Measurements from ENCODE around the gene DCC. TPM values are rescaled to one million over a fixed set of nuclear protein-coding genes. Genes with fewer than 3 reads are reported as not detected.

Gene DCC
- total and polyA plus RNA-seq, 9 of the 15 experiments (the other 6 are each of a cell fraction or from before 2014, with no cell fraction given) = not detected

DNA sequence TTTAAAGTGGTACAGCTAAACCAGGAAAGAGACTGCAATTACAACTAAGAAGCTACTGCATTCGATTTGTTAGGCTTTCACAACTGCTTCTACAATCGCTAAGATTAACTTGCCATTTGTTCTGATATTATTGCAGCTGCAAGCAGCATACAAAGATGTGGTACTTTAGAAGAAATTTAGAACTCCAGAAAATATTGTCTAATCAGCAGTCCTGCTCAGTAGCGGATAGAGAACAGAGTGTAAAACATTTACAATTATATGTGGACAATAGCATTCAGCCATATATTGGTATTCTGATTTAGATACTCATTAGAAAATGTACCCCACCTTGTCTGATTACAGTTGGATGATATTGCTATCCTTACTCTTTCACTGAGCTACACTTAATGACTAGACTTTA lies 265.3 kb downstream of the DCC start (continued):
- TF ChIP-seq ZNF253 (CRISPR knock-in tag; conservative IDR thresholded peaks at IDR 0.05) (no peak), RCOR1 (IDR thresholded peaks at IDR 0.05; ENCODE audit: borderline replicate concordance in 1 of 2, low read depth in 2 of 2, low read length in 2 of 2) (no peak), POLR2H (tag; IDR thresholded peaks at IDR 0.05; ENCODE audit: low read depth) (no peak), TBP (optimal IDR thresholded peaks at IDR 0.05; ENCODE audit: low read depth, low read length) (no peak), CREBBP (IDR thresholded peaks at IDR 0.05; ENCODE audit: low read depth, low read length) (no peak), BRF1 (IDR thresholded peaks at IDR 0.05; ENCODE audit: borderline replicate concordance, extremely low read depth, insufficient read length) (no peak), KDM5B (IDR thresholded peaks at IDR 0.05; ENCODE audit: insufficient replicate concordance, low read depth, low read length) (no peak), ZNF124 (CRISPR knock-in tag; IDR thresholded peaks at IDR 0.05) (no peak), SRSF3 (IDR thresholded peaks at IDR 0.05; ENCODE audit: insufficient read depth, low read length) (no peak), PHF20 (IDR thresholded peaks at IDR 0.05; ENCODE audit: partially characterized antibody) (no peak), ARID1B (IDR thresholded peaks at IDR 0.05) (no peak)
- TF ChIP-seq, protein P1, sequence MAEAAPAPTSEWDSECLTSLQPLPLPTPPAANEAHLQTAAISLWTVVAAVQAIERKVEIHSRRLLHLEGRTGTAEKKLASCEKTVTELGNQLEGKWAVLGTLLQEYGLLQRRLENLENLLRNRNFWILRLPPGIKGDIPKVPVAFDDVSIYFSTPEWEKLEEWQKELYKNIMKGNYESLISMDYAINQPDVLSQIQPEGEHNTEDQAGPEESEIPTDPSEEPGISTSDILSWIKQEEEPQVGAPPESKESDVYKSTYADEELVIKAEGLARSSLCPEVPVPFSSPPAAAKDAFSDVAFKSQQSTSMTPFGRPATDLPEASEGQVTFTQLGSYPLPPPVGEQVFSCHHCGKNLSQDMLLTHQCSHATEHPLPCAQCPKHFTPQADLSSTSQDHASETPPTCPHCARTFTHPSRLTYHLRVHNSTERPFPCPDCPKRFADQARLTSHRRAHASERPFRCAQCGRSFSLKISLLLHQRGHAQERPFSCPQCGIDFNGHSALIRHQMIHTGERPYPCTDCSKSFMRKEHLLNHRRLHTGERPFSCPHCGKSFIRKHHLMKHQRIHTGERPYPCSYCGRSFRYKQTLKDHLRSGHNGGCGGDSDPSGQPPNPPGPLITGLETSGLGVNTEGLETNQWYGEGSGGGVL (CRISPR knock-in tag; IDR thresholded peaks at IDR 0.05) = no peak
- TF ChIP-seq, protein P2, sequence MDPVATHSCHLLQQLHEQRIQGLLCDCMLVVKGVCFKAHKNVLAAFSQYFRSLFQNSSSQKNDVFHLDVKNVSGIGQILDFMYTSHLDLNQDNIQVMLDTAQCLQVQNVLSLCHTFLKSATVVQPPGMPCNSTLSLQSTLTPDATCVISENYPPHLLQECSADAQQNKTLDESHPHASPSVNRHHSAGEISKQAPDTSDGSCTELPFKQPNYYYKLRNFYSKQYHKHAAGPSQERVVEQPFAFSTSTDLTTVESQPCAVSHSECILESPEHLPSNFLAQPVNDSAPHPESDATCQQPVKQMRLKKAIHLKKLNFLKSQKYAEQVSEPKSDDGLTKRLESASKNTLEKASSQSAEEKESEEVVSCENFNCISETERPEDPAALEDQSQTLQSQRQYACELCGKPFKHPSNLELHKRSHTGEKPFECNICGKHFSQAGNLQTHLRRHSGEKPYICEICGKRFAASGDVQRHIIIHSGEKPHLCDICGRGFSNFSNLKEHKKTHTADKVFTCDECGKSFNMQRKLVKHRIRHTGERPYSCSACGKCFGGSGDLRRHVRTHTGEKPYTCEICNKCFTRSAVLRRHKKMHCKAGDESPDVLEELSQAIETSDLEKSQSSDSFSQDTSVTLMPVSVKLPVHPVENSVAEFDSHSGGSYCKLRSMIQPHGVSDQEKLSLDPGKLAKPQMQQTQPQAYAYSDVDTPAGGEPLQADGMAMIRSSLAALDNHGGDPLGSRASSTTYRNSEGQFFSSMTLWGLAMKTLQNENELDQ (CRISPR knock-in tag; IDR thresholded peaks at IDR 0.05; ENCODE audit: borderline replicate concordance) = no peak
- TF ChIP-seq, protein P3, sequence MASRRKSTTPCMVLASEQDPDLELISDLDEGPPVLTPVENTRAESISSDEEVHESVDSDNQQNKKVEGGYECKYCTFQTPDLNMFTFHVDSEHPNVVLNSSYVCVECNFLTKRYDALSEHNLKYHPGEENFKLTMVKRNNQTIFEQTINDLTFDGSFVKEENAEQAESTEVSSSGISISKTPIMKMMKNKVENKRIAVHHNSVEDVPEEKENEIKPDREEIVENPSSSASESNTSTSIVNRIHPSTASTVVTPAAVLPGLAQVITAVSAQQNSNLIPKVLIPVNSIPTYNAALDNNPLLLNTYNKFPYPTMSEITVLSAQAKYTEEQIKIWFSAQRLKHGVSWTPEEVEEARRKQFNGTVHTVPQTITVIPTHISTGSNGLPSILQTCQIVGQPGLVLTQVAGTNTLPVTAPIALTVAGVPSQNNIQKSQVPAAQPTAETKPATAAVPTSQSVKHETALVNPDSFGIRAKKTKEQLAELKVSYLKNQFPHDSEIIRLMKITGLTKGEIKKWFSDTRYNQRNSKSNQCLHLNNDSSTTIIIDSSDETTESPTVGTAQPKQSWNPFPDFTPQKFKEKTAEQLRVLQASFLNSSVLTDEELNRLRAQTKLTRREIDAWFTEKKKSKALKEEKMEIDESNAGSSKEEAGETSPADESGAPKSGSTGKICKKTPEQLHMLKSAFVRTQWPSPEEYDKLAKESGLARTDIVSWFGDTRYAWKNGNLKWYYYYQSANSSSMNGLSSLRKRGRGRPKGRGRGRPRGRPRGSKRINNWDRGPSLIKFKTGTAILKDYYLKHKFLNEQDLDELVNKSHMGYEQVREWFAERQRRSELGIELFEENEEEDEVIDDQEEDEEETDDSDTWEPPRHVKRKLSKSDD (conservative IDR thresholded peaks at IDR 0.05; ENCODE audit: low read length) = no peak

All from K562 (cell line).